Measurements from ENCODE around the gene RIPK4. TPM values are rescaled to one million over a fixed set of nuclear protein-coding genes. Genes with fewer than 3 reads are reported as not detected.

RIPK4 gene
- total RNA-seq, 4 donors from 2014 or later, result 0.91 to 1.7 (median 1.1) TPM

DNA sequence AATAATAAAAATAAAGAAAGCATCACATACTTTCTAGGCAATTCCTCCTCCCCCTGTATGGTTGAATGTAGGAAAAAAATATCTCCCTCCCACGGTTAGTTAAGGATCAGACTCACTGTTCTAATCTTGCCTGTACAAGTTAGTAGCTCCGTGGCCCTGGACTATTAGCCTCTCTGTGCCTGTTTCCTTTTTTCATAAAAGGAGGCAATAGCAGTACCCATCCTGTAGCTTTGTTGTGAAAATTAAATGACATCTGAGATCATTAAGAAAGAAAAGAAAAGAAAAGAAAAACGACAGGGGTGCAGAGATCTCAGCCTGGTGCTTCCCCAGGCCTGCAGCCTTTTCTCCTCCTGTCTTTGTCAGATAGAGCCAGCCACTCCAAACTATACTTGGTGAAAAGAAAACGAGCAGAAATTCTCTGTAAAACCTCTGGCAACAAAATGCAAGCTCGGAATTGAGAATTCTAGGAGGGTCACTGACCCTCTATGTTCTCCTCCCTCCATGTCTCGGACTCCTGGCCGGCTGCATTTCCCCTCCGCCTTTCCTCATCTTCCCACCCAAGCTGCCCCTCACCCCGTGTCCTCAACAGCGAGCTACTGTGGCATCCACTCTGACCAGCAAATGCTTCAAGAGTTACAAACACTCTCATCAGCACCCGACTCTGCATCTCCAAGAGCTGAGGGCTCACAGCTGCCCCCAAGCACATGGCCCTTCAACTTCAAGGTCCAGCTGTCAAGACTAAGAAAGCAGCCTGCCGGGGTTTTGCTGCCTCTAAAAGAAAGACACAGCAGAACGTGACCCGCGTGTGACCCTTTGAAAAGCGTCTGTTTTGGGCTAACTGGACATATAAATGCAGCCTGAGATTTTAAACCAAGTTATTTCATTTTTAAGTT, 13.6 kb downstream of the RIPK4 start:
- no peaks in the 10 kb centered on the region for H3K4me1 ChIP-seq
- H3K27ac ChIP-seq (replicated peaks in 1 of 4), result no peak overlapping the region
- intact Hi-C loops (cut with DNase I), result no loop called here
- DNase-seq (ENCODE audit: extremely low spot score), result no peak
- H3K9me3 ChIP-seq, result no peaks in the 10 kb centered on the region
- peaks cover 0 to 50% (median 0%) of the 10 kb centered on the region in 4 donors for H3K27me3 ChIP-seq
- TF ChIP-seq, protein P1, sequence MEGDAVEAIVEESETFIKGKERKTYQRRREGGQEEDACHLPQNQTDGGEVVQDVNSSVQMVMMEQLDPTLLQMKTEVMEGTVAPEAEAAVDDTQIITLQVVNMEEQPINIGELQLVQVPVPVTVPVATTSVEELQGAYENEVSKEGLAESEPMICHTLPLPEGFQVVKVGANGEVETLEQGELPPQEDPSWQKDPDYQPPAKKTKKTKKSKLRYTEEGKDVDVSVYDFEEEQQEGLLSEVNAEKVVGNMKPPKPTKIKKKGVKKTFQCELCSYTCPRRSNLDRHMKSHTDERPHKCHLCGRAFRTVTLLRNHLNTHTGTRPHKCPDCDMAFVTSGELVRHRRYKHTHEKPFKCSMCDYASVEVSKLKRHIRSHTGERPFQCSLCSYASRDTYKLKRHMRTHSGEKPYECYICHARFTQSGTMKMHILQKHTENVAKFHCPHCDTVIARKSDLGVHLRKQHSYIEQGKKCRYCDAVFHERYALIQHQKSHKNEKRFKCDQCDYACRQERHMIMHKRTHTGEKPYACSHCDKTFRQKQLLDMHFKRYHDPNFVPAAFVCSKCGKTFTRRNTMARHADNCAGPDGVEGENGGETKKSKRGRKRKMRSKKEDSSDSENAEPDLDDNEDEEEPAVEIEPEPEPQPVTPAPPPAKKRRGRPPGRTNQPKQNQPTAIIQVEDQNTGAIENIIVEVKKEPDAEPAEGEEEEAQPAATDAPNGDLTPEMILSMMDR (IDR thresholded peaks at IDR 0.05), result no peak
- TF ChIP-seq EP300 (IDR thresholded peaks at IDR 0.05) (no peak), POLR2AphosphoS5 (IDR thresholded peaks at IDR 0.05) (no peak), POLR2A (IDR thresholded peaks at IDR 0.05; ENCODE audit: low read depth) (no peak)
- H3K4me3 ChIP-seq, result no peak overlapping the region
- no peaks in the 10 kb centered on the region for H3K36me3 ChIP-seq
- WGBS, result 71% methylated on average over 16 of the region's 16 CpGs

DNA sequence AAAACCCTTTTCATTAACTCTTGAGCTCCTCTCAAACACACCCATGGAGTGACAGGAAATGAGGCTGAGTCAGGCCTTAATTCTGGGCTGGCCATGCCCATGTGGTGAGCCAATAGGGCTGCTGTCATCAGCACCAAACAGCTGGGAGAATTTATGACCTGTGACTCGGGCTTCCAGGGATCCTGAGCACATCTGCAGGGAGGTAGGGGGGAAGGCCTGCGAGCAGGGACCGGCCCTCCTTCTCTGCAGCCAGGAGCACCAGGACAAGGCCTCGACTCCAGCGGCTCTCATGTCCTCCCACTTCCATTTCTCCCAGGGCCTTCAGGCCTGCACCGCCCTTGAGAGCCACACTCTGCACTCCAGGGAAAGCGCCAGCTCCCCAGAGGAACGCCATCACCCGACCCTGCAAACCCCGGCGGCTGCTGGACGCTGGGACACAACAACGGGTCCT, 14.6 kb downstream of the RIPK4 start:
- no peak for DNase-seq (ENCODE audit: extremely low spot score)
- Histone ChIP-seq H3K9me3 (no peaks in the 10 kb centered on the region), H3K4me3 (no peak overlapping the region), H3K36me3 (no peaks in the 10 kb centered on the region), H3K27ac (replicated peaks in 1 of 4) (no peak overlapping the region), H3K4me1 (no peaks in the 10 kb centered on the region), H3K27me3 (peaks cover 0 to 57% (median 0%) of the 10 kb centered on the region in 4 donors)
- WGBS, result 82% methylated on average over 13 of the region's 13 CpGs
- TF ChIP-seq POLR2A (IDR thresholded peaks at IDR 0.05; ENCODE audit: low read depth) (no peak), EP300 (IDR thresholded peaks at IDR 0.05) (no peak), POLR2AphosphoS5 (IDR thresholded peaks at IDR 0.05) (no peak)
- TF ChIP-seq, protein P1 (IDR thresholded peaks at IDR 0.05), result no peak
- intact Hi-C loops (cut with DNase I), result no loop called here

DNA sequence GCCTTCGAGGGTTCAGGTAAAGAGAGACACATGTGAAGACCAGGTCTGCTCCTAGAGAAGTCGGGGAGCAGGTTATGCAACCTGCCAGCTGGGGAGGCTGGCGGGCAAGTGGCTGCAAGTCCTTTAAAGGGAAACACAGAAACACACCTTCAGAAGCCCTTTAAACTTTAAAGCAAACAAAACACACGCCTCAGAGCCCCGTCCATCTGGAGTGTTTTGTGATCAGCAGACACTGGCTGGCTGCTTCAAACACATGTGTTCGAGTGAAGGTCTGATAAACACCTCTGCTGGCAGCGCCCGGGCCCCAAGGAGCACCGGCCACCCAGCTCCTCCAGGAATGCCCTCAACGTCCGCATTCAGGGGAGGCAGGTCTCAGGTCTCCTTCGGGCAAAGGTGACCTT, 15.2 kb downstream of the RIPK4 start:
- intact Hi-C loops (cut with DNase I), result no loop called here
- H3K36me3 ChIP-seq, result no peaks in the 10 kb centered on the region
- H3K9me3 ChIP-seq, result no peaks in the 10 kb centered on the region
- no peak for DNase-seq (ENCODE audit: extremely low spot score)
- H3K27ac ChIP-seq (replicated peaks in 1 of 4), result no peak overlapping the region
- TF ChIP-seq POLR2AphosphoS5 (IDR thresholded peaks at IDR 0.05) (no peak), EP300 (IDR thresholded peaks at IDR 0.05) (no peak), POLR2A (IDR thresholded peaks at IDR 0.05; ENCODE audit: low read depth) (no peak)
- TF ChIP-seq, protein P1 (IDR thresholded peaks at IDR 0.05), result no peak
- peaks cover 0 to 58% (median 0%) of the 10 kb centered on the region in 4 donors for H3K27me3 ChIP-seq
- 35% methylated on average over 6 of the region's 12 CpGs for WGBS
- no peak overlapping the region for H3K4me3 ChIP-seq
- no peaks in the 10 kb centered on the region for H3K4me1 ChIP-seq

DNA sequence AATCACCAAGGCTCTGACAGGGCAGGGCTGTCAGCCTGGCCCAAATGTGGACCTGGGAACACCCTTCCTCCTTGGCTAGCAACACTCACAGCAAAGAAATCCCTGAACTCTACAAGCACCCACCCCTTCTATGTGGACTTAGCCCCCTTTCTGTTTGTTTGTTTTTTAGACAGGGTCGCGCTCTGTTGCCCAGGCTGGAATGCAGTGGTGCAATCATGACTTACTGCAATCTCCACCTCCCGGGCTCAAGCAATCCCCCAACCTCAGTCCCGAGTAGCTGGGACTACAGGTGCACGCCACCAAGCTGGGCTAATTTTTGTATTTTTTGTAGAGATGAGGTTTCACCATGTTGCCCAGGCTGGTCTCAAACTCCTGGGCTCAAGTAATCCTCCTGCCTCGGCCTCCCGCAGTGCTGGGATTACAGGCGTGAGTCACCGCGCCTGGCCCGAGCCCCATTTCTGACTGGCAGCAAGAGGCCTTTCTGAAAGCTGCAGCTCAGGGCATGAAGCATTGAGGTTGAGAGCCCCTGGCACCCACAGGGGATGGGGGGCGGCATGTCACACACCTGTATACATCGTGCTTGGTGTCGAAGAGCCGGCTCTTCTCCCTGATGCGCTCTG, 16.2 kb downstream of the RIPK4 start:
- DNase-seq (ENCODE audit: extremely low spot score), result no peak
- 83% methylated on average over 16 of the region's 16 CpGs for WGBS
- peaks cover 0 to 64% (median 0%) of the 10 kb centered on the region in 4 donors for H3K27me3 ChIP-seq
- no peak overlapping the region for H3K4me3 ChIP-seq
- TF ChIP-seq POLR2AphosphoS5 (IDR thresholded peaks at IDR 0.05), result no peak
- TF ChIP-seq, protein P1 (IDR thresholded peaks at IDR 0.05), result no peak
- no peak for TF ChIP-seq EP300 (IDR thresholded peaks at IDR 0.05)
- no peak for TF ChIP-seq POLR2A (IDR thresholded peaks at IDR 0.05; ENCODE audit: low read depth)
- H3K27ac ChIP-seq (replicated peaks in 1 of 4), result no peak overlapping the region
- intact Hi-C loops (cut with DNase I), result no loop called here
- no peaks in the 10 kb centered on the region for H3K4me1 ChIP-seq
- H3K36me3 ChIP-seq, result no peaks in the 10 kb centered on the region
- no peaks in the 10 kb centered on the region for H3K9me3 ChIP-seq

All from esophagus muscularis mucosa (tissue), 4 donors.